ENCODE measurements around the gene RNU6-7.
A peak's percentile ranks its signal among the peaks of the same experiment; 100 is the strongest.

RNU6-7 gene

GRCh38 chr14:32201816-32202490 lies at the start of gene RNU6-7:
RNU6-7 (plus strand) TSS chr14:32202045.
- no peak for DNase-seq

- DNase-seq: no peak
These were observed 35.8 kb upstream of the RNU6-7 start for GRCh38 chr14:32166029-32166428.

GRCh38 chr14:32166924-32167323 lies 34.9 kb upstream of the RNU6-7 start:
- DNase-seq: no peak

- DNase-seq: no peak
These were observed 33.9 kb upstream of the RNU6-7 start for GRCh38 chr14:32167907-32168306.

- no peak for DNase-seq
These were observed 32.7 kb upstream of the RNU6-7 start for GRCh38 chr14:32169191-32169590.

- no peak for DNase-seq
These were observed 30.4 kb upstream of the RNU6-7 start for GRCh38 chr14:32171469-32171868.

GRCh38 chr14:32183151-32184058 lies 18.4 kb upstream of the RNU6-7 start:
- no peak for DNase-seq

GRCh38 chr14:32185097-32185496 lies 16.7 kb upstream of the RNU6-7 start:
- no peak for DNase-seq

GRCh38 chr14:32186248-32186647 lies 15.6 kb upstream of the RNU6-7 start:
- no peak for DNase-seq

- DNase-seq: no peak
These were observed 12.0 kb upstream of the RNU6-7 start for GRCh38 chr14:32189811-32190210.

- no peak for DNase-seq
These were observed 11.2 kb upstream of the RNU6-7 start for GRCh38 chr14:32190673-32191072.

- DNase-seq: no peak
These were observed 9.0 kb upstream of the RNU6-7 start for GRCh38 chr14:32192712-32193373.

GRCh38 chr14:32193532-32193931 lies 8.3 kb upstream of the RNU6-7 start:
- no peak for DNase-seq

- DNase-seq: no peak
These were observed 6.2 kb upstream of the RNU6-7 start for GRCh38 chr14:32195636-32196035.

GRCh38 chr14:32197919-32198318 lies 3.9 kb upstream of the RNU6-7 start:
- no peak for DNase-seq

GRCh38 chr14:32200368-32201192 lies 1.3 kb upstream of the RNU6-7 start:
- DNase-seq: no peak

GRCh38 chr14:32201193-32201815 lies 541 bp upstream of the RNU6-7 start:
- peak; percentile 70 for DNase-seq

GRCh38 chr14:32202491-32202997 lies 699 bp downstream of the RNU6-7 start:
- no peak for DNase-seq

GRCh38 chr14:32202998-32203882 lies 1.4 kb downstream of the RNU6-7 start, which contains the start of gene RNU6-8:
RNU6-8 (minus strand) TSS chr14:32203269.
- DNase-seq: peak; percentile 83

- no peak for DNase-seq
These were observed 2.1 kb downstream of the RNU6-7 start for GRCh38 chr14:32203928-32204357.

GRCh38 chr14:32205554-32205953 lies 3.7 kb downstream of the RNU6-7 start:
- no peak for DNase-seq
